ENCODE measurements around the gene ABCA7.

- no peak for TF ChIP-seq CTCF (conservative IDR thresholded peaks at IDR 0.05)
- no peak for TF ChIP-seq ZFX (IDR thresholded peaks at IDR 0.05)
Measured at GRCh38 chr19:1109032-1109551, 69.2 kb downstream of the ABCA7 start.
